ENCODE data around the gene ZBTB20.

- TF ChIP-seq REST (IDR thresholded peaks at IDR 0.05; ENCODE audit: insufficient read depth in 1 of 2, low read depth in 2 of 2, low read length in 2 of 2) (no peak), TAF1 (IDR thresholded peaks at IDR 0.05; ENCODE audit: borderline replicate concordance, insufficient read depth, low read length) (no peak), POLR2AphosphoS5 (IDR thresholded peaks at IDR 0.05; ENCODE audit: low read depth, low read length) (no peak), SIN3A (IDR thresholded peaks at IDR 0.05; ENCODE audit: borderline replicate concordance, insufficient read depth, low read length) (no peak), FOXP2 (optimal IDR thresholded peaks at IDR 0.05; ENCODE audit: borderline replicate concordance, extremely low read depth, extremely low read length, insufficient read depth) (no peak)
Measured at GRCh38 chr3:114746502-114746901, 400.6 kb downstream of the ZBTB20 start.
